Hepatocyte (in vitro differentiated cells): ENCODE measurements around the gene BAZ1A. TPM values are rescaled to one million over a fixed set of nuclear protein-coding genes. Genes with fewer than 3 reads are reported as not detected.
A peak's percentile ranks its signal among the peaks of the same experiment; 100 is the strongest.

Source experiments
- DNase-seq: peaks from one replicate; pipeline ENCODE4 v3.0.0-alpha.2; 2016; ENCODE audit warnings: low spot score
- H2AFZ ChIP-seq: fragments of 200-600 bp; sonication (generic); 2 replicates; pipeline ENCODE4 v1.6.0; 2016; ENCODE audit warnings: antibody characterized with exemption, mild to moderate bottlenecking
- H3K27ac ChIP-seq: fragments of 200-600 bp; sonication (generic); 2 replicates; pipeline ENCODE4 v1.5.1; 2016; ENCODE audit warnings: mild to moderate bottlenecking
- H3K27me3 ChIP-seq: fragments of 200-600 bp; sonication (generic); 2 replicates; pipeline ENCODE4 v1.6.1; 2016
- H3K36me3 ChIP-seq: fragments of 200-600 bp; sonication (generic); replicated peaks from 2 replicates; pipeline ENCODE4 v1.5.1; 2016; ENCODE audit warnings: low read depth; ENCODE audit not compliant: insufficient read depth
- H3K4me1 ChIP-seq: fragments of 200-600 bp; sonication (generic); 2 replicates; pipeline ENCODE4 v1.5.1; 2016; ENCODE audit warnings: mild to moderate bottlenecking, moderate library complexity; ENCODE audit not compliant: insufficient read depth
- H3K4me2 ChIP-seq: fragments of 200-600 bp; sonication (generic); 2 replicates; pipeline ENCODE4 v1.6.0; 2016
- H3K4me3 ChIP-seq: fragments of 200-600 bp; sonication (generic); 2 replicates; pipeline ENCODE4 v1.5.1; 2016; ENCODE audit warnings: mild to moderate bottlenecking
- H3K79me2 ChIP-seq: fragments of 200-600 bp; sonication (generic); 2 replicates; pipeline ENCODE4 v1.6.0; 2017; ENCODE audit warnings: mild to moderate bottlenecking
- H3K9me2 ChIP-seq: fragments of 200-600 bp; sonication (generic); replicated peaks from 2 replicates; pipeline ENCODE4 v1.6.0; 2017; ENCODE audit warnings: mild to moderate bottlenecking; ENCODE audit not compliant: insufficient read depth
- H3K9me3 ChIP-seq: fragments of 200-600 bp; sonication (generic); 2 replicates; pipeline ENCODE4 v1.5.1; 2016; ENCODE audit warnings: low read depth, mild to moderate bottlenecking
- H4K20me1 ChIP-seq: fragments of 200-600 bp; sonication (generic); 2 replicates; pipeline ENCODE4 v1.6.0; 2016; ENCODE audit warnings: mild to moderate bottlenecking; ENCODE audit not compliant: insufficient read depth, poor library complexity, severe bottlenecking
- EZH2 ChIP-seq: fragments of 200-600 bp; sonication (generic); IDR thresholded peaks from 2 replicates; pipeline ENCODE4 v1.6.1; 2016; ENCODE audit warnings: antibody characterized with exemption, mild to moderate bottlenecking, borderline replicate concordance
- EZH2phosphoT487 ChIP-seq: fragments of 200-600 bp; sonication (generic); IDR thresholded peaks from one replicate; pipeline ENCODE4 v1.6.1; 2018; ENCODE audit warnings: antibody characterized with exemption, mild to moderate bottlenecking, low read depth, moderate library complexity; ENCODE audit not compliant: unreplicated experiment, severe bottlenecking
- WGBS: methylation state at CpG from one replicate; pipeline ENCODE4 v1.1.6; 2016; ENCODE audit warnings: low lambda C conversion rate; ENCODE audit errors: missing lambda C conversion rate; 5-methylcytosine and 5-hydroxymethylcytosine counted together
- polyA plus RNA-seq: library from polyadenylated mRNA; unstranded; fragments of >200 nt; fragmentation: Nextera tagmentation; extraction: Ambion mirVana; gene quantifications from 2 replicates; pipeline ENCODE4 v1.2.1, GENCODE V29; 2016
- total RNA-seq: library from RNA; depleted of rRNA; stranded (reverse); fragments of >200 nt; gene quantifications from 2 replicates; pipeline ENCODE4 v1.2.3, GENCODE V29; 2014
- TF ChIP-seq, protein P1 (sequence below): fragments of 200-600 bp; sonication (generic); IDR thresholded peaks from 2 replicates; pipeline ENCODE4 v1.5.1; 2016; ENCODE audit warnings: antibody characterized with exemption, mild to moderate bottlenecking; ENCODE audit not compliant: poor library complexity

Gene BAZ1A
- total and polyA plus RNA-seq, 2 experiments from 2014 or later: 20.9 to 24.7 TPM

DNA sequence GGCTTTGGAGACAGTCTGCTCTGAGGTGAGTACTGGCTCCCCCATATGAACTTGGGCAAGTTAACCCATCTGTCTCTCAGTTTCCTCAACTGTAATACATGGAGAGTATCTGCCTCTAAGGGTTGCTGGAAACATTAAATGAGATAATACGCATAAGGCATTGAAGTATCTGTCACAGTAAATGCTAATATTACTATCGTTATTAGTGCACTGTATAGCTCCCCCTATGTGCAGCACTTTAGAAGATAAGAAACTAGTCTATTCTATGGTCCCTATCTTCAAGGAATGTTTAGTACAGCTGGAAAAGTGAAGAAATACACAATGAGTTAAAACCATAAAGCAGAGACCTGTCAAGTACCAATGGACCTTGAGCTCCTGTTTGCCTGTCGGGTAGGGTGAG is 109.1 kb downstream of the BAZ1A start:
- TF ChIP-seq EZH2phosphoT487 (no peak), EZH2 (no peak)
- TF ChIP-seq, protein P1, sequence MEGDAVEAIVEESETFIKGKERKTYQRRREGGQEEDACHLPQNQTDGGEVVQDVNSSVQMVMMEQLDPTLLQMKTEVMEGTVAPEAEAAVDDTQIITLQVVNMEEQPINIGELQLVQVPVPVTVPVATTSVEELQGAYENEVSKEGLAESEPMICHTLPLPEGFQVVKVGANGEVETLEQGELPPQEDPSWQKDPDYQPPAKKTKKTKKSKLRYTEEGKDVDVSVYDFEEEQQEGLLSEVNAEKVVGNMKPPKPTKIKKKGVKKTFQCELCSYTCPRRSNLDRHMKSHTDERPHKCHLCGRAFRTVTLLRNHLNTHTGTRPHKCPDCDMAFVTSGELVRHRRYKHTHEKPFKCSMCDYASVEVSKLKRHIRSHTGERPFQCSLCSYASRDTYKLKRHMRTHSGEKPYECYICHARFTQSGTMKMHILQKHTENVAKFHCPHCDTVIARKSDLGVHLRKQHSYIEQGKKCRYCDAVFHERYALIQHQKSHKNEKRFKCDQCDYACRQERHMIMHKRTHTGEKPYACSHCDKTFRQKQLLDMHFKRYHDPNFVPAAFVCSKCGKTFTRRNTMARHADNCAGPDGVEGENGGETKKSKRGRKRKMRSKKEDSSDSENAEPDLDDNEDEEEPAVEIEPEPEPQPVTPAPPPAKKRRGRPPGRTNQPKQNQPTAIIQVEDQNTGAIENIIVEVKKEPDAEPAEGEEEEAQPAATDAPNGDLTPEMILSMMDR: peak; percentile 22
- Histone ChIP-seq H3K4me3 (no peak overlapping the region), H3K36me3 (no peaks in the 10 kb centered on the region), H3K4me1 (peaks cover 5% of the 10 kb centered on the region), H3K9me2 (no peaks in the 10 kb centered on the region), H4K20me1 (no peaks in the 10 kb centered on the region), H3K27me3 (no peaks in the 10 kb centered on the region), H2AFZ (no peak overlapping the region), H3K27ac (no peak overlapping the region), H3K4me2 (no peak overlapping the region), H3K9me3 (no peaks in the 10 kb centered on the region), H3K79me2 (no peaks in the 10 kb centered on the region)
- WGBS: 77% methylated on average over 3 of the region's 3 CpGs
- DNase-seq: no peak

- H3K36me3 ChIP-seq: no peaks in the 10 kb centered on the region
- 95% methylated on average over 2 of the region's 2 CpGs for WGBS
Measured at GRCh38 chr14:34755215-34755614, 119.9 kb downstream of the BAZ1A start.

GRCh38 chr14:34754687-34755086 is 120.5 kb downstream of the BAZ1A start:
- 97% methylated on average over 1 of the region's 1 CpG for WGBS

More at GRCh38 chr14:34755215-34755614, 119.9 kb downstream of the BAZ1A start:
- Histone ChIP-seq H3K4me2 (no peak overlapping the region), H3K4me3 (no peak overlapping the region), H3K9me2 (no peaks in the 10 kb centered on the region), H4K20me1 (no peaks in the 10 kb centered on the region), H2AFZ (no peak overlapping the region), H3K79me2 (no peaks in the 10 kb centered on the region), H3K27me3 (no peaks in the 10 kb centered on the region), H3K27ac (no peak overlapping the region), H3K4me1 (no peaks in the 10 kb centered on the region), H3K9me3 (no peaks in the 10 kb centered on the region)
- TF ChIP-seq EZH2phosphoT487 (no peak), EZH2 (no peak)
- TF ChIP-seq, protein P1: no peak
- no peak for DNase-seq

More at GRCh38 chr14:34754687-34755086, 120.5 kb downstream of the BAZ1A start:
- Histone ChIP-seq H3K79me2 (no peaks in the 10 kb centered on the region), H4K20me1 (no peaks in the 10 kb centered on the region), H3K9me2 (no peaks in the 10 kb centered on the region), H3K27me3 (no peaks in the 10 kb centered on the region), H2AFZ (no peak overlapping the region), H3K4me2 (no peak overlapping the region), H3K4me3 (no peak overlapping the region), H3K36me3 (no peaks in the 10 kb centered on the region), H3K4me1 (no peaks in the 10 kb centered on the region), H3K9me3 (no peaks in the 10 kb centered on the region), H3K27ac (no peak overlapping the region)
- DNase-seq: no peak
- TF ChIP-seq EZH2 (no peak), EZH2phosphoT487 (no peak)
- TF ChIP-seq, protein P1: no peak
